HepG2 (cell line): ENCODE data around the gene EPHA2. TPM values are rescaled to one million over a fixed set of nuclear protein-coding genes. Genes with fewer than 3 reads are reported as not detected.

Experiments used
- CTCF ChIP-seq: sonication (generic); formaldehyde crosslinking; IDR thresholded peaks from 2 replicates; pipeline ENCODE4 v1.5.0; 2020; ENCODE audit warnings: mild to moderate bottlenecking, missing genetic modification reagents, moderate library complexity
- JUN ChIP-seq: sonication (generic); formaldehyde crosslinking; IDR thresholded peaks from 2 replicates; pipeline ENCODE4 v1.4.0; 2020; ENCODE audit warnings: mild to moderate bottlenecking, missing genetic modification reagents
- KLF15 ChIP-seq: sonication (generic); formaldehyde crosslinking; IDR thresholded peaks from 2 replicates; pipeline ENCODE4 v1.8.1; 2023; ENCODE audit warnings: borderline replicate concordance, mild to moderate bottlenecking, inconsistent platforms, missing genetic modification reagents, mixed read lengths
- MIER2 ChIP-seq: IDR thresholded peaks from 2 replicates; pipeline ENCODE4 v1.6.1; 2016; ENCODE audit warnings: missing biosample characterization, missing genetic modification reagents
- MXI1 ChIP-seq: IDR thresholded peaks from 3 replicates; pipeline ENCODE4 v1.6.1; 2012; ENCODE audit warnings: low read depth, low read length, inconsistent platforms, borderline replicate concordance
- RBM22 ChIP-seq: fragments of 200-400 bp; formaldehyde crosslinking; optimal IDR thresholded peaks from 2 replicates; pipeline ENCODE3; 2017; ENCODE audit warnings: mild to moderate bottlenecking, low read length, moderate library complexity
- SNAI1 ChIP-seq: sonication (generic); formaldehyde crosslinking; IDR thresholded peaks from 2 replicates; pipeline ENCODE4 v1.5.0; 2020; ENCODE audit warnings: mild to moderate bottlenecking, missing genetic modification reagents, borderline replicate concordance
- SRF ChIP-seq: IDR thresholded peaks from 2 replicates; pipeline ENCODE4 v1.6.1; 2011; ENCODE audit warnings: mild to moderate bottlenecking, low read depth, low read length, moderate library complexity
- TFE3 ChIP-seq: IDR thresholded peaks from 2 replicates; pipeline ENCODE4 v1.6.1; 2016
- ZBTB39 ChIP-seq: sonication (generic); formaldehyde crosslinking; IDR thresholded peaks from 2 replicates; pipeline ENCODE4 v1.5.0; 2020; ENCODE audit warnings: missing genetic modification reagents
- ZHX2 ChIP-seq, 2 experiments: sonication (generic) in 1 of 2; formaldehyde crosslinking in 1 of 2; IDR thresholded peaks; 2 replicates each; pipeline versions ENCODE4 v1.6.1 to v1.9.0; 2014 to 2022; ENCODE audit warnings: antibody characterized with exemption in 1 of 2, borderline replicate concordance in 1 of 2, inconsistent platforms in 1 of 2, low read depth in 1 of 2, missing genetic modification reagents in 1 of 2
- ZNF20 ChIP-seq: sonication (generic); formaldehyde crosslinking; IDR thresholded peaks from 2 replicates; pipeline ENCODE4 v1.4.0; 2020; ENCODE audit warnings: mild to moderate bottlenecking, moderate library complexity, missing genetic modification reagents
- ZNF446 ChIP-seq: sonication (generic); formaldehyde crosslinking; IDR thresholded peaks from 2 replicates; pipeline ENCODE4 v1.5.0; 2020; ENCODE audit warnings: mild to moderate bottlenecking, missing genetic modification reagents
- ZNF768 ChIP-seq: sonication (generic); formaldehyde crosslinking; IDR thresholded peaks from 2 replicates; pipeline ENCODE4 v1.4.0; 2020; ENCODE audit warnings: missing genetic modification reagents
- ZNF878 ChIP-seq: sonication (generic); formaldehyde crosslinking; IDR thresholded peaks from 2 replicates; pipeline ENCODE4 v1.8.1; 2023; ENCODE audit warnings: mild to moderate bottlenecking, missing genetic modification reagents, moderate library complexity
- polyA plus RNA-seq, 8 experiments: library from polyadenylated mRNA; depleted of rRNA in 3 of 8; stranded (reverse) in 7 of 8; unstranded in 1 of 8; fragments of >200 nt; fragmentation: Illumina TruSeq in 4 of 8; extraction: Trizol in 4 of 8; gene quantifications; 2 replicates each; pipeline versions ENCODE4 v1.2.1 to v1.2.3, GENCODE V29; 2011 to 2016; ENCODE audit warnings: low read depth in 4 of 8, missing spikeins in 1 of 8, mixed read lengths in 1 of 8; ENCODE audit not compliant: insufficient read depth in 1 of 8
- total RNA-seq, 5 experiments: library from RNA; depleted of rRNA; stranded (reverse); fragments of >200 nt; fragmentation: Illumina TruSeq; extraction: Trizol; gene quantifications; 2 replicates each; pipeline ENCODE4 v1.2.3, GENCODE V29; 2016; ENCODE audit warnings: low read depth in 1 of 5
- TF ChIP-seq, protein P1 (sequence below): sonication (generic); formaldehyde crosslinking; IDR thresholded peaks from 2 replicates; pipeline ENCODE4 v1.4.0; 2020; ENCODE audit warnings: missing genetic modification reagents

EPHA2 gene
- total and polyA plus RNA-seq, 2 of the 13 experiments (the other 11 are each of a cell fraction or from before 2014, with no cell fraction given): 33.6 to 53.6 TPM

GRCh38 chr1:16178596-16179497 is 23.0 kb upstream of the EPHA2 start (continued):
- TF ChIP-seq ZHX2 (IDR thresholded peaks at IDR 0.05; ENCODE audit: low read depth): peak; percentile 75; the same call in 1 of the 2 replicates
- TF ChIP-seq ZHX2 (CRISPR knock-in tag; IDR thresholded peaks at IDR 0.05; ENCODE audit: borderline replicate concordance): no peak
- TF ChIP-seq ZBTB39 (CRISPR knock-in tag): no peak
- TF ChIP-seq RBM22: no peak
- TF ChIP-seq SNAI1 (CRISPR knock-in tag): no peak
- TF ChIP-seq ZNF20 (CRISPR knock-in tag): no peak
- peak; percentile 60; the same call in 1 of the 3 replicates for TF ChIP-seq MXI1
- no peak for TF ChIP-seq SRF
- TF ChIP-seq TFE3 (CRISPR knock-in tag): peak; percentile 62
- no peak for TF ChIP-seq ZNF446 (CRISPR knock-in tag)
- peak; percentile 46; the same call in 1 of the 2 replicates for TF ChIP-seq ZNF878 (CRISPR knock-in tag)
- TF ChIP-seq ZNF768 (CRISPR knock-in tag): peak; percentile 54
- TF ChIP-seq JUN (CRISPR knock-in tag): peak; percentile 83
- no peak for TF ChIP-seq CTCF (CRISPR knock-in tag)
- TF ChIP-seq KLF15 (CRISPR knock-in tag): no peak
- TF ChIP-seq MIER2 (CRISPR knock-in tag): no peak
- TF ChIP-seq, protein P1, sequence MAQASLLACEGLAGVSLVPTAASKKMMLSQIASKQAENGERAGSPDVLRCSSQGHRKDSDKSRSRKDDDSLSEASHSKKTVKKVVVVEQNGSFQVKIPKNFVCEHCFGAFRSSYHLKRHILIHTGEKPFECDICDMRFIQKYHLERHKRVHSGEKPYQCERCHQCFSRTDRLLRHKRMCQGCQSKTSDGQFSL (CRISPR knock-in tag): no peak
